HCT116 (cell line): Measurements from ENCODE around the gene OPN5. TPM values are rescaled to one million over a fixed set of nuclear protein-coding genes. Genes with fewer than 3 reads are reported as not detected.

Experiments
- ATAC-seq: fragments of 200-7000 bp; cut with Tn5 transposase; 2 replicates; pipeline ENCODE4 v1.9.1; 2020; ENCODE audit warnings: mild to moderate bottlenecking, moderate library complexity
- BruUV-seq: library from RNA; stranded (reverse); fragments of 400-500 nt; replicated peaks from 2 replicates; lab custom pipeline; 2021; lab: Mats Ljungman, UMichigan
- CTCF ChIA-PET: fragments of 300-600 bp; sonication (Branson Sonifier 250); formaldehyde crosslinking; loops from one replicate; lab custom pipeline; 2021; ENCODE audit warnings: antibody characterized with exemption; lab: Charles Lee
- POLR2A ChIA-PET: fragments of 300-600, 350-600 bp; sonication (Branson Sonifier 250); formaldehyde crosslinking; loops from one replicate; lab custom pipeline; 2021; ENCODE audit warnings: antibody characterized with exemption; lab: Charles Lee
- RAD21 ChIA-PET, 2 experiments: fragments of 300-600 bp; sonication (Branson Sonifier 250); formaldehyde crosslinking; loops; one replicate each; lab custom pipeline; 2023; ENCODE audit warnings: low total read pairs in 2 of 2; ENCODE audit not compliant: uncharacterized antibody in 2 of 2, unreplicated experiment in 2 of 2, low non-redundant PET in 1 of 2; lab: Charles Lee
- DNase-seq: peaks from one replicate; pipeline ENCODE4 v3.0.0-alpha.2; 2010; ENCODE audit warnings: low read depth, low spot score
- H2AFZ ChIP-seq: fragments of 200-600 bp; shearing (Covaris generic), sonication (generic); 2 replicates; pipeline ENCODE4 v1.6.1; 2017; ENCODE audit warnings: low read depth, mixed run types, mixed read lengths, antibody characterized with exemption, low read length; ENCODE audit not compliant: poor library complexity, severe bottlenecking
- H3K27ac ChIP-seq: 2 replicates; pipeline ENCODE4 v1.5.1; 2012; ENCODE audit warnings: low read depth, low read length
- H3K27me3 ChIP-seq: fragments of 200-600 bp; sonication (generic); 2 replicates; pipeline ENCODE4 v1.6.1; 2016; ENCODE audit warnings: mixed run types, low read length, mixed read lengths; ENCODE audit not compliant: insufficient read depth
- H3K36me3 ChIP-seq, 2 experiments: fragments of 200-500 bp in 1 of 2; fragments of 200-600 bp in 1 of 2; sonication (Bioruptor generic) in 1 of 2; sonication (generic) in 1 of 2; 2 replicates each; pipeline versions ENCODE4 v1.5.1 to v1.6.1; 2014 to 2016; ENCODE audit warnings: low read length in 2 of 2, inconsistent platforms in 1 of 2, mixed read lengths in 1 of 2, mixed run types in 1 of 2; ENCODE audit not compliant: insufficient read depth in 2 of 2, control insufficient read depth in 1 of 2
- H3K4me1 ChIP-seq, 2 experiments: fragments of 200-600 bp in 1 of 2; sonication (generic) in 1 of 2; 2 replicates each; pipeline versions ENCODE4 v1.5.1 to v1.6.1; 2012 to 2017; ENCODE audit warnings: low read length in 2 of 2, inconsistent platforms in 1 of 2, mild to moderate bottlenecking in 1 of 2, mixed read lengths in 1 of 2, mixed run types in 1 of 2, moderate library complexity in 1 of 2; ENCODE audit not compliant: insufficient read depth in 2 of 2, control insufficient read depth in 1 of 2
- H3K4me2 ChIP-seq: fragments of 200-600 bp; sonication (generic); 2 replicates; pipeline ENCODE4 v1.6.1; 2017; ENCODE audit warnings: mixed run types, low read length, mixed read lengths
- H3K4me3 ChIP-seq, 2 experiments: fragments of 200-600 bp in 1 of 2; sonication (generic) in 1 of 2; replicated peaks in 1 of 2; 2 replicates each; pipeline ENCODE4 v1.5.1; 2011 to 2016; ENCODE audit warnings: low read length in 2 of 2, control low read depth in 1 of 2, low read depth in 1 of 2, mild to moderate bottlenecking in 1 of 2, mixed read lengths in 1 of 2, mixed run types in 1 of 2
- H3K79me2 ChIP-seq: fragments of 200-600 bp; sonication (generic); 2 replicates; pipeline ENCODE4 v1.6.1; 2017; ENCODE audit warnings: mild to moderate bottlenecking, mixed run types, low read length, moderate library complexity, mixed read lengths; ENCODE audit not compliant: insufficient read depth
- H3K9ac ChIP-seq: fragments of 200-600 bp; sonication (generic); 2 replicates; pipeline ENCODE4 v1.6.1; 2016; ENCODE audit warnings: low read length, mixed read lengths
- H3K9me2 ChIP-seq: fragments of 200-600 bp; sonication (generic), shearing (Covaris generic); 2 replicates; pipeline ENCODE4 v1.6.1; 2017; ENCODE audit warnings: mixed run types, mild to moderate bottlenecking, moderate library complexity; ENCODE audit not compliant: insufficient read depth
- H3K9me3 ChIP-seq, 2 experiments: fragments of 200-500 bp in 1 of 2; fragments of 200-600 bp in 1 of 2; sonication (Bioruptor generic) in 1 of 2; sonication (generic) in 1 of 2; 2 replicates each; pipeline ENCODE4 v1.6.1; 2014 to 2017; ENCODE audit warnings: low read length in 2 of 2, mixed read lengths in 2 of 2, inconsistent platforms in 1 of 2, low read depth in 1 of 2, mild to moderate bottlenecking in 1 of 2, mixed run types in 1 of 2, moderate library complexity in 1 of 2; ENCODE audit not compliant: control insufficient read depth in 1 of 2, insufficient read depth in 1 of 2
- H4K20me1 ChIP-seq: fragments of 200-600 bp; sonication (generic), shearing (Covaris generic); 2 replicates; pipeline ENCODE4 v1.6.1; 2017; ENCODE audit warnings: mixed run types, mild to moderate bottlenecking, moderate library complexity; ENCODE audit not compliant: insufficient read depth
- CBX3 ChIP-seq: IDR thresholded peaks from 2 replicates; pipeline ENCODE4 v1.6.1; 2012; ENCODE audit warnings: low read depth
- JUND ChIP-seq: IDR thresholded peaks from 2 replicates; pipeline ENCODE4 v1.6.1; 2012
- RAD21 ChIP-seq: IDR thresholded peaks from 2 replicates; pipeline ENCODE4 v1.6.1; 2012; ENCODE audit warnings: low read depth, mild to moderate bottlenecking
- REST ChIP-seq: IDR thresholded peaks from 2 replicates; pipeline ENCODE4 v1.6.1; 2012; ENCODE audit warnings: low read depth
- SIN3A ChIP-seq: IDR thresholded peaks from 2 replicates; pipeline ENCODE4 v1.6.1; 2012; ENCODE audit warnings: low read depth
- SP1 ChIP-seq: IDR thresholded peaks from 2 replicates; pipeline ENCODE4 v1.6.1; 2012; ENCODE audit warnings: low read depth
- YY1 ChIP-seq: IDR thresholded peaks from 2 replicates; pipeline ENCODE4 v1.6.1; 2011; ENCODE audit warnings: low read length, low read depth, moderate library complexity, mild to moderate bottlenecking; ENCODE audit not compliant: insufficient replicate concordance; ENCODE audit errors: extremely low read depth
- intact Hi-C: fragments of 100-400 bp; cut with micrococcal nuclease; formaldehyde crosslinking; loops from 2 replicates; pipeline ENCODE4 v1.10.0; 2022
- total RNA-seq: library from RNA; stranded (reverse); gene quantifications from one replicate; pipeline ENCODE4 v1.2.1, GENCODE V29; 2021; ENCODE audit not compliant: unreplicated experiment

Gene OPN5
- total RNA-seq, 1 experiment from 2014 or later: not detected

DNA sequence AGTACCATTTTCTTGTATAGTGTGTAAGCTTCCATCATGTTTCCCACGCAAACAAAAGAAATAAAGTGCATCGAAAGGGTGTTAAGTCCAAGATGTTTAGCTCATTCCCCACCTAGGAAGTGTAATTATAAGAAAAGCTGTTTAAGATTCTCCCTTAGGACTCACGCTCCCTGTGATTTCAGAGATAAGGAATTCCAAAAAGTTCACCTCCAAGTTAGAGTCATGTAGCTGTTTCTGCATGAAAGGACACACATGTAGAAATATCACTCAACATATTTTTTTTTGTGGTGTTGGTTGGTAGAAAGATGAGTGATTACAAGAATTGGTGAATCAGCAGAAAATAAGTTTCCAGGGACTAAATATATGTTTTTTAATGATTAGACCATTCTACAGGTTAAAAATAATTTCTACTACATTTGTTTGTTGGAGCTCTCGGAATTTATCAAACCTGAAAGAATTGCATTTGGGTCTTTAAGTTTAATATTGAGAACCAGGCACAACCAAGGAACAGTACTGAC, 10.4 kb downstream of the OPN5 start:
- Histone ChIP-seq H3K27ac (no peak overlapping the region), H3K9me3 (no peaks in the 10 kb centered on the region), H3K27me3 (no peaks in the 10 kb centered on the region), H3K4me3 (no peak overlapping the region), H3K4me2 (no peak overlapping the region), H3K9me2 (no peaks in the 10 kb centered on the region), H3K79me2 (no peaks in the 10 kb centered on the region), H3K9ac (no peak overlapping the region), H3K4me1 (peaks cover 0 to 6% of the 10 kb centered on the region in 2 experiments; a peak in 1 of 4 replicates), H3K36me3 (no peaks in the 10 kb centered on the region), H4K20me1 (no peaks in the 10 kb centered on the region), H2AFZ (no peak overlapping the region)
- ChIA-PET CTCF (interaction anchor here (1.2 kb wide), 1 partner anchor 684 kb away, joined by 3 read pairs; no protein-coding TSS in a partner anchor), RAD21 (no interaction called here), POLR2A (no interaction called here)
- no peak for ATAC-seq
- intact Hi-C loops: no loop called here
- DNase-seq: no peak
- no peak for TF ChIP-seq RAD21
- no peak for TF ChIP-seq JUND
- TF ChIP-seq YY1: no peak
- no peak for TF ChIP-seq SP1
- no peak for TF ChIP-seq REST
- no peak for TF ChIP-seq SIN3A
- TF ChIP-seq CBX3: no peak
- BruUV-seq: no TSS peak
